Hepatocyte (in vitro differentiated cells): ENCODE data around the gene MYO3B.

ENCODE experiments used
- CTCF ChIP-seq: fragments of 200-600 bp; sonication (generic); IDR thresholded peaks from 2 replicates; pipeline ENCODE4 v1.5.1; 2016; ENCODE audit warnings: antibody characterized with exemption, mild to moderate bottlenecking; ENCODE audit not compliant: poor library complexity
- EZH2 ChIP-seq: fragments of 200-600 bp; sonication (generic); IDR thresholded peaks from 2 replicates; pipeline ENCODE4 v1.6.1; 2016; ENCODE audit warnings: antibody characterized with exemption, mild to moderate bottlenecking, borderline replicate concordance

- TF ChIP-seq EZH2 (no peak), CTCF (no peak)
These were observed 410.0 kb downstream of the MYO3B start for GRCh38 chr2:170587922-170588321.
